Uterus (tissue), 4 donors: ENCODE data around the gene MILR1. TPM values are rescaled to one million over a fixed set of nuclear protein-coding genes. Genes with fewer than 3 reads are reported as not detected.
A peak's percentile ranks its signal among the peaks of the same experiment; 100 is the strongest.

Experiments used
- DNase-seq, 2 donors: peaks; one replicate each; pipeline ENCODE4 v3.0.0-alpha.2; 2019 to 2020
- H3K27ac ChIP-seq, 2 donors: fragments of 200-600 bp; sonication (generic); 1 replicate in 1 of 2; 2 replicates in 1 of 2; pipeline ENCODE4 v1.5.1; 2016 to 2018
- H3K27me3 ChIP-seq, 2 donors: fragments of 200-600 bp; sonication (generic); one replicate each; pipeline ENCODE4 v1.5.1; 2018 to 2019; ENCODE audit warnings: control low read depth in 1 of 2
- H3K36me3 ChIP-seq, 2 donors: fragments of 200-600 bp; sonication (generic); one replicate each; pipeline ENCODE4 v1.5.1; 2019; ENCODE audit warnings: control low read depth in 1 of 2
- H3K4me1 ChIP-seq, 2 donors: fragments of 200-600 bp; sonication (generic); one replicate each; pipeline ENCODE4 v1.5.1; 2018 to 2019; ENCODE audit warnings: control low read depth in 1 of 2
- H3K4me3 ChIP-seq, 2 donors: fragments of 200-600 bp; sonication (generic); 1 replicate in 1 of 2; 2 replicates in 1 of 2; pipeline ENCODE4 v1.5.1; 2018 to 2019; ENCODE audit warnings: mild to moderate bottlenecking in 1 of 2
- H3K9me3 ChIP-seq, 2 donors: fragments of 200-600 bp; sonication (generic); one replicate each; pipeline ENCODE4 v1.5.1; 2019; ENCODE audit warnings: control low read depth in 1 of 2
- POLR2A ChIP-seq, 2 donors: fragments of 450-650 bp; IDR thresholded peaks; one replicate each; pipeline ENCODE4 v1.6.1; 2016; ENCODE audit warnings: antibody characterized with exemption in 2 of 2, mild to moderate bottlenecking in 1 of 2, moderate library complexity in 1 of 2
- intact Hi-C: fragments of 100-400 bp; cut with DNase I; formaldehyde crosslinking; loops from one replicate; pipeline ENCODE4 v1.15.1; 2023; ENCODE audit warnings: low total_unique reads
- total RNA-seq, 4 donors: library from RNA; depleted of rRNA in 3 of 4; stranded (reverse); fragments of >200 nt in 3 of 4; gene quantifications; one replicate each; pipeline versions ENCODE4 v1.1.0 to v1.2.4, GENCODE V29; 2014 to 2023
- TF ChIP-seq, protein P1 (sequence below), 4 experiments: fragments of 200-600 bp in 2 of 4; fragments of 450-650 bp in 2 of 4; sonication (generic) in 2 of 4; IDR thresholded peaks; one replicate each; pipeline ENCODE4 v1.5.1; 2016 to 2019; ENCODE audit warnings: antibody characterized with exemption in 4 of 4, mild to moderate bottlenecking in 2 of 4, moderate library complexity in 1 of 4
- donor health status: DM: yes; HTN: yes; CAD: no.

MILR1 gene
- total RNA-seq, 4 donors from 2014 or later = 0.59 to 9.5 (median 3.8) TPM

GRCh38 chr17:64502809-64503208 is 53.9 kb downstream of the MILR1 start:
- TF ChIP-seq POLR2A (IDR thresholded peaks at IDR 0.05) = no peak
- TF ChIP-seq, protein P1, sequence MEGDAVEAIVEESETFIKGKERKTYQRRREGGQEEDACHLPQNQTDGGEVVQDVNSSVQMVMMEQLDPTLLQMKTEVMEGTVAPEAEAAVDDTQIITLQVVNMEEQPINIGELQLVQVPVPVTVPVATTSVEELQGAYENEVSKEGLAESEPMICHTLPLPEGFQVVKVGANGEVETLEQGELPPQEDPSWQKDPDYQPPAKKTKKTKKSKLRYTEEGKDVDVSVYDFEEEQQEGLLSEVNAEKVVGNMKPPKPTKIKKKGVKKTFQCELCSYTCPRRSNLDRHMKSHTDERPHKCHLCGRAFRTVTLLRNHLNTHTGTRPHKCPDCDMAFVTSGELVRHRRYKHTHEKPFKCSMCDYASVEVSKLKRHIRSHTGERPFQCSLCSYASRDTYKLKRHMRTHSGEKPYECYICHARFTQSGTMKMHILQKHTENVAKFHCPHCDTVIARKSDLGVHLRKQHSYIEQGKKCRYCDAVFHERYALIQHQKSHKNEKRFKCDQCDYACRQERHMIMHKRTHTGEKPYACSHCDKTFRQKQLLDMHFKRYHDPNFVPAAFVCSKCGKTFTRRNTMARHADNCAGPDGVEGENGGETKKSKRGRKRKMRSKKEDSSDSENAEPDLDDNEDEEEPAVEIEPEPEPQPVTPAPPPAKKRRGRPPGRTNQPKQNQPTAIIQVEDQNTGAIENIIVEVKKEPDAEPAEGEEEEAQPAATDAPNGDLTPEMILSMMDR (IDR thresholded peaks at IDR 0.05) = no peak
- no peaks in the 10 kb centered on the region for H3K27me3 ChIP-seq
- H3K9me3 ChIP-seq = no peaks in the 10 kb centered on the region
- H3K36me3 ChIP-seq = no peaks in the 10 kb centered on the region
- intact Hi-C loops = no loop called here
- DNase-seq = no peak
- peak overlapping the region in 1 of 2 donors; percentile 100 for H3K27ac ChIP-seq
- no peak overlapping the region for H3K4me3 ChIP-seq
- peaks cover 0 to 9% of the 10 kb centered on the region in 2 donors for H3K4me1 ChIP-seq

GRCh38 chr17:64503341-64503740 is 54.4 kb downstream of the MILR1 start:
- H3K4me3 ChIP-seq = no peak overlapping the region

DNA sequence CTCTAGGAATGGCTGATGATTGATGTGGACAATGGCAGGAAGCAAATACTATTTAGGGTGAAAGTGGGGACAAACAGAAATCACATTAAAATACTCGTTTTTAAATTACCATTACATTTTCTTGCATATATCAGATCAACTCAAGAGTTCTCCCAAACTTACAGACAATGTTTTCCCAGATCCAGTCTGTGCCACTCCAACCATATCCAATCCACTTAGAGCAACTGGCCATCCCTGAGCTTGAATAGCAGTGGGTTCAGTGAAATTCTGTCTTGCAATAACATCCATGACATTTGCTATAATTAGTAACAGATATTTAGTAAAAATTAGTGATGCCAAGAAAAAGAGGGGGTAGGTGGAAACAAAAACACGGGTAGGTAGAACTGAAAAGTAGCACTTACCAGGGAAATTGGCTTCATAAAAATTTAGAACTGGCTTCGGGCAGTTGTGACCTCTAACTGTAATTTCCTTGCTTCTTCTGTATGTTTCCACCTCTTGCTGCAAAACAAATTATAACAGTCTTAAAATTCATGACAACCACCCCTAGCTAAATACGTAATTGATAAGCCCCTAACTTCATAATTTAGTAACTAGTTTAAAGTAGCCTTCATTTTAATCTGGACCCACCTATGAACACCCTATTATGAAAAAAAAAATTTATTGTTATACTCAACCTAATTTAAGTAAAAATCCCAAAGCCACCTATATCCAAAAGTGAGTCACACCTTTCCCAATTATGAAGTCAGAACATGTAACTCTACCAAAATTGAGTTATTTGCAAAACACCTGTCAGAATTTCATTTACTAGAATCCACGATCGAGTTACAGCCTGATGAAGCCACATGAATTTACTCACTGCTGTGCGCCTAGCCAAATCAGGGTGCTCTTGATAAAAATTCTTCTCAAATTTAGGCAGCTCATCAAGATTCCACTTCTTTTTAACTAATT is 55.2 kb downstream of the MILR1 start:
- peak overlapping the region; percentile 100 for H3K27ac ChIP-seq
- H3K36me3 ChIP-seq = no peaks in the 10 kb centered on the region
- DNase-seq = no peak
- H3K4me3 ChIP-seq = peak overlapping the region; percentile 96 to 99
- TF ChIP-seq POLR2A (IDR thresholded peaks at IDR 0.05) = no peak
- TF ChIP-seq, protein P1 (IDR thresholded peaks at IDR 0.05) = no peak
- H3K9me3 ChIP-seq = no peaks in the 10 kb centered on the region
- intact Hi-C loops = no loop called here
- H3K27me3 ChIP-seq = no peaks in the 10 kb centered on the region
- peaks cover 0 to 11% of the 10 kb centered on the region in 2 donors for H3K4me1 ChIP-seq

More at GRCh38 chr17:64503341-64503740, 54.4 kb downstream of the MILR1 start:
- peaks cover 0 to 9% of the 10 kb centered on the region in 2 donors for H3K4me1 ChIP-seq
- DNase-seq = no peak
- no peaks in the 10 kb centered on the region for H3K36me3 ChIP-seq
- intact Hi-C loops = no loop called here
- H3K9me3 ChIP-seq = no peaks in the 10 kb centered on the region
- TF ChIP-seq, protein P1 (IDR thresholded peaks at IDR 0.05) = no peak
- no peak for TF ChIP-seq POLR2A (IDR thresholded peaks at IDR 0.05)
- H3K27me3 ChIP-seq = no peaks in the 10 kb centered on the region
- H3K27ac ChIP-seq = peak overlapping the region; percentile 31 to 100

DNA sequence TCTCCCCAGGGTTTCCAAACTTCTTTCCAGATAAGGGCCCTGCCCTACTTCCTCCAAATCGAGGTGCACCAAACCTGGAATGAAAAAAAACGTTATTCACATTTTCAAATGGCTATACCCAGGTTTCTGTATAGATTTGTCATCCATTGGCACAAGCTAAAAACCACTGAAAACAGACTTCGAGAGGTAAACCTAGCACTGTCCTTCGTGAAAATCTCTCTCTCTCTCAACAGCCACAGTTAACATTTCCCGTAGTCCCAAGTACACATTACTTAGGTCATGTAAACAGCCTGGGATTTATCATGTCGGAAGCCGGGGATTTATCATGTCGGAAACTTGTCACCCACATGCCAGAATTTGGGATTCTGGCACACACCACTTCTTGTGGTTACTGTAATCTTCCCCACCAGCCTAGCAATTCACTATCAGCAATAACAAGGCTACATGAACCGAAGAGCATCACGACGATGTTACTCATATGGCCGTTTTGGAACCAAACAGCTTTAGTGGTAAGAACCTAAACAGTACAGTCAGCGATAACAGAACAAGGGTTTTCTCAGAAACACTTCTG is 55.9 kb downstream of the MILR1 start:
- intact Hi-C loops = no loop called here
- DNase-seq = peak; percentile 22 to 34
- Histone ChIP-seq H3K27ac (peak overlapping the region; percentile 100), H3K9me3 (no peaks in the 10 kb centered on the region), H3K4me1 (peaks cover 0 to 15% of the 10 kb centered on the region in 2 donors), H3K4me3 (peak overlapping the region; percentile 96 to 99), H3K27me3 (no peaks in the 10 kb centered on the region), H3K36me3 (no peaks in the 10 kb centered on the region)
- TF ChIP-seq, protein P1 (IDR thresholded peaks at IDR 0.05) = no peak
- no peak for TF ChIP-seq POLR2A (IDR thresholded peaks at IDR 0.05)
